Large intestine (tissue), 3 donors: ENCODE data around the gene ZNF835. TPM values are rescaled to one million over a fixed set of nuclear protein-coding genes. Genes with fewer than 3 reads are reported as not detected.

ENCODE experiments used
- DNase-seq, 2 donors: peaks; one replicate each; pipeline versions ENCODE4 v3.0.0 to v3.0.0-alpha.2; 2013
- H3K27ac ChIP-seq: one replicate; pipeline ENCODE4 v1.5.1; 2013; ENCODE audit warnings: low read length
- H3K27me3 ChIP-seq: 2 replicates; pipeline ENCODE4 v1.6.1; 2013; ENCODE audit warnings: low read length; ENCODE audit not compliant: control insufficient read depth, insufficient read depth
- H3K36me3 ChIP-seq: 2 replicates; pipeline ENCODE4 v1.6.1; 2013; ENCODE audit warnings: low read length; ENCODE audit not compliant: control insufficient read depth, insufficient read depth
- H3K4me1 ChIP-seq: one replicate; pipeline ENCODE4 v1.6.1; 2013; ENCODE audit warnings: low read length; ENCODE audit not compliant: control insufficient read depth, insufficient read depth
- H3K4me3 ChIP-seq: one replicate; pipeline ENCODE4 v1.5.1; 2013; ENCODE audit warnings: low read length
- H3K9me3 ChIP-seq: one replicate; pipeline ENCODE4 v1.6.1; 2013; ENCODE audit warnings: mild to moderate bottlenecking, low read depth, low read length, moderate library complexity; ENCODE audit not compliant: control insufficient read depth
- WGBS: methylation state at CpG from one replicate; pipeline ENCODE4 v1.1.5; 2013; ENCODE audit warnings: low lambda C conversion rate; ENCODE audit not compliant: insufficient coverage; 5-methylcytosine and 5-hydroxymethylcytosine counted together
- polyA plus RNA-seq: library from polyadenylated mRNA; unstranded; fragments of 120-200 nt; gene quantifications from one replicate; pipeline ENCODE4 v1.2.1, GENCODE V29; 2013

Gene ZNF835
- polyA plus RNA-seq, 1 donor: 2.8 TPM

GRCh38 chr19:56625708-56626107 lies 45.8 kb downstream of the ZNF835 start:
- Histone ChIP-seq H3K4me1 (no peaks in the 10 kb centered on the region), H3K4me3 (no peak overlapping the region), H3K27ac (no peak overlapping the region), H3K27me3 (no peaks in the 10 kb centered on the region), H3K9me3 (peaks cover 46% of the 10 kb centered on the region), H3K36me3 (peaks cover 25% of the 10 kb centered on the region)
- no peak for DNase-seq
- WGBS: 100% methylated on average over 1 of the region's 9 CpGs

- H3K27ac ChIP-seq: no peak overlapping the region
- H3K9me3 ChIP-seq: peaks cover 55% of the 10 kb centered on the region
- 100% methylated on average over 2 of the region's 9 CpGs for WGBS
- no peaks in the 10 kb centered on the region for H3K4me1 ChIP-seq
- no peaks in the 10 kb centered on the region for H3K27me3 ChIP-seq
- no peak overlapping the region for H3K4me3 ChIP-seq
- H3K36me3 ChIP-seq: peaks cover 26% of the 10 kb centered on the region
- DNase-seq: no peak
These were observed 48.6 kb downstream of the ZNF835 start for GRCh38 chr19:56623006-56623405.

GRCh38 chr19:56622374-56622773 lies 49.2 kb downstream of the ZNF835 start:
- H3K4me3 ChIP-seq: no peak overlapping the region
- no peaks in the 10 kb centered on the region for H3K27me3 ChIP-seq
- DNase-seq: no peak
- H3K9me3 ChIP-seq: peaks cover 53% of the 10 kb centered on the region
- WGBS: no CpG with 5 or more reads among the region's 37 CpGs
- H3K36me3 ChIP-seq: peaks cover 32% of the 10 kb centered on the region
- H3K4me1 ChIP-seq: no peaks in the 10 kb centered on the region
- H3K27ac ChIP-seq: no peak overlapping the region

- H3K9me3 ChIP-seq: peaks cover 39% of the 10 kb centered on the region
- DNase-seq: no peak
- no peak overlapping the region for H3K4me3 ChIP-seq
- no peak overlapping the region for H3K27ac ChIP-seq
- H3K27me3 ChIP-seq: no peaks in the 10 kb centered on the region
- WGBS: no CpG with 5 or more reads among the region's 8 CpGs
- peaks cover 32% of the 10 kb centered on the region for H3K36me3 ChIP-seq
- no peaks in the 10 kb centered on the region for H3K4me1 ChIP-seq
These were observed 52.4 kb downstream of the ZNF835 start for GRCh38 chr19:56619121-56619520.

- peaks cover 37% of the 10 kb centered on the region for H3K9me3 ChIP-seq
- no CpG with 5 or more reads among the region's 8 CpGs for WGBS
- H3K4me1 ChIP-seq: no peaks in the 10 kb centered on the region
- no peak overlapping the region for H3K4me3 ChIP-seq
- H3K27me3 ChIP-seq: no peaks in the 10 kb centered on the region
- H3K27ac ChIP-seq: no peak overlapping the region
- H3K36me3 ChIP-seq: peaks cover 28% of the 10 kb centered on the region
- no peak for DNase-seq
These were observed 54.0 kb downstream of the ZNF835 start for GRCh38 chr19:56617531-56617930.

GRCh38 chr19:56613639-56614038 lies 57.9 kb downstream of the ZNF835 start:
- H3K9me3 ChIP-seq: peaks cover 17% of the 10 kb centered on the region
- H3K27ac ChIP-seq: no peak overlapping the region
- H3K27me3 ChIP-seq: no peaks in the 10 kb centered on the region
- peaks cover 16% of the 10 kb centered on the region for H3K36me3 ChIP-seq
- 100% methylated on average over 1 of the region's 5 CpGs for WGBS
- H3K4me3 ChIP-seq: no peak overlapping the region
- H3K4me1 ChIP-seq: no peaks in the 10 kb centered on the region
- no peak for DNase-seq

GRCh38 chr19:56612737-56613136 lies 58.8 kb downstream of the ZNF835 start:
- no peaks in the 10 kb centered on the region for H3K27me3 ChIP-seq
- no peaks in the 10 kb centered on the region for H3K4me1 ChIP-seq
- DNase-seq: no peak
- no CpG with 5 or more reads among the region's 2 CpGs for WGBS
- no peak overlapping the region for H3K4me3 ChIP-seq
- peaks cover 13% of the 10 kb centered on the region for H3K9me3 ChIP-seq
- H3K36me3 ChIP-seq: peaks cover 12% of the 10 kb centered on the region
- no peak overlapping the region for H3K27ac ChIP-seq

Other genes starting within 250 kb of the ZNF835 start
- gene ZNF667, start 194.4 kb downstream of the ZNF835 start, polyA plus RNA-seq: 9.0 TPM
- gene ZNF471, start 163.9 kb downstream of the ZNF835 start, polyA plus RNA-seq: 11.7 TPM
- 7.9 TPM for gene ZFP28, start 132.8 kb downstream of the ZNF835 start, polyA plus RNA-seq
- gene ZNF470, start 104.3 kb downstream of the ZNF835 start, polyA plus RNA-seq: 8.7 TPM
- 4.1 TPM for gene ZNF71, start 76.5 kb downstream of the ZNF835 start, polyA plus RNA-seq
- gene SMIM17, start 28.6 kb downstream of the ZNF835 start, polyA plus RNA-seq: 0.97 TPM
- gene PEG3, start 169.0 kb upstream of the ZNF835 start, polyA plus RNA-seq: 24.4 TPM
- gene ZIM2, start 169.0 kb upstream of the ZNF835 start, polyA plus RNA-seq: 1.3 TPM